Suprapubic skin (tissue), 4 donors: ENCODE measurements around the gene CHD3.

ENCODE experiments used
- EP300 ChIP-seq: sonication (generic); formaldehyde crosslinking; IDR thresholded peaks from one replicate; pipeline ENCODE4 v1.6.1; 2017; ENCODE audit warnings: antibody characterized with exemption
- POLR2A ChIP-seq, 2 donors: fragments of 450-650 bp; IDR thresholded peaks; one replicate each; pipeline ENCODE4 v1.6.1; 2017; ENCODE audit warnings: antibody characterized with exemption in 2 of 2, mild to moderate bottlenecking in 2 of 2, moderate library complexity in 2 of 2
- POLR2AphosphoS5 ChIP-seq, 3 donors: sonication (generic); formaldehyde crosslinking; IDR thresholded peaks; one replicate each; pipeline ENCODE4 v1.6.1; 2017; ENCODE audit warnings: antibody characterized with exemption in 3 of 3
- TF ChIP-seq, protein P1 (sequence below), 2 donors: fragments of 200-600 bp in 1 of 2; fragments of 450-650 bp in 1 of 2; sonication (generic) in 1 of 2; IDR thresholded peaks; one replicate each; pipeline ENCODE4 v1.5.1; 2016 to 2019; ENCODE audit warnings: antibody characterized with exemption in 2 of 2, mild to moderate bottlenecking in 1 of 2, moderate library complexity in 1 of 2

- TF ChIP-seq, protein P1, sequence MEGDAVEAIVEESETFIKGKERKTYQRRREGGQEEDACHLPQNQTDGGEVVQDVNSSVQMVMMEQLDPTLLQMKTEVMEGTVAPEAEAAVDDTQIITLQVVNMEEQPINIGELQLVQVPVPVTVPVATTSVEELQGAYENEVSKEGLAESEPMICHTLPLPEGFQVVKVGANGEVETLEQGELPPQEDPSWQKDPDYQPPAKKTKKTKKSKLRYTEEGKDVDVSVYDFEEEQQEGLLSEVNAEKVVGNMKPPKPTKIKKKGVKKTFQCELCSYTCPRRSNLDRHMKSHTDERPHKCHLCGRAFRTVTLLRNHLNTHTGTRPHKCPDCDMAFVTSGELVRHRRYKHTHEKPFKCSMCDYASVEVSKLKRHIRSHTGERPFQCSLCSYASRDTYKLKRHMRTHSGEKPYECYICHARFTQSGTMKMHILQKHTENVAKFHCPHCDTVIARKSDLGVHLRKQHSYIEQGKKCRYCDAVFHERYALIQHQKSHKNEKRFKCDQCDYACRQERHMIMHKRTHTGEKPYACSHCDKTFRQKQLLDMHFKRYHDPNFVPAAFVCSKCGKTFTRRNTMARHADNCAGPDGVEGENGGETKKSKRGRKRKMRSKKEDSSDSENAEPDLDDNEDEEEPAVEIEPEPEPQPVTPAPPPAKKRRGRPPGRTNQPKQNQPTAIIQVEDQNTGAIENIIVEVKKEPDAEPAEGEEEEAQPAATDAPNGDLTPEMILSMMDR (IDR thresholded peaks at IDR 0.05) = no peak
- no peak for TF ChIP-seq EP300
- no peak for TF ChIP-seq POLR2AphosphoS5 (IDR thresholded peaks at IDR 0.05)
- TF ChIP-seq POLR2A (IDR thresholded peaks at IDR 0.05) = no peak
These were observed 36.3 kb upstream of the CHD3 start for GRCh38 chr17:7852262-7852670.
